GM18502 (cell line): Measurements from ENCODE around the gene ATP6V1C2.
"Not testable (repeated sequence)": the region's sequence is repeated elsewhere in the genome, so short reads cannot be mapped to it uniquely, and the experiment has no call there.

Source experiments
- ATAC-seq: cut with Tn5 transposase; IDR thresholded peaks from one replicate; pipeline ENCODE4 v1.9.1; 2021; ENCODE audit warnings: mild to moderate bottlenecking; ENCODE audit not compliant: unreplicated experiment, poor library complexity

The ATP6V1C2 gene

GRCh38 chr2:10780821-10781220 is 59.4 kb downstream of the ATP6V1C2 start:
- ATAC-seq = not testable (repeated sequence)

- no peak for ATAC-seq
Observed at GRCh38 chr2:10781746-10782145, 60.3 kb downstream of the ATP6V1C2 start.

GRCh38 chr2:10783421-10783820 is 62.0 kb downstream of the ATP6V1C2 start:
- ATAC-seq = no peak

GRCh38 chr2:10784719-10785118 is 63.3 kb downstream of the ATP6V1C2 start:
- no peak for ATAC-seq

- no peak for ATAC-seq
Observed at GRCh38 chr2:10785260-10785659, 63.8 kb downstream of the ATP6V1C2 start.

- ATAC-seq = no peak
Observed at GRCh38 chr2:10786240-10786982, 65.0 kb downstream of the ATP6V1C2 start.

GRCh38 chr2:10787176-10787968 is 65.9 kb downstream of the ATP6V1C2 start:
- ATAC-seq = no peak

- ATAC-seq = no peak
Observed at GRCh38 chr2:10788855-10789254, 67.4 kb downstream of the ATP6V1C2 start.

GRCh38 chr2:10790228-10790973 is 69.0 kb downstream of the ATP6V1C2 start:
- ATAC-seq = peak; percentile 92

GRCh38 chr2:10792001-10792634 is 70.7 kb downstream of the ATP6V1C2 start:
- ATAC-seq = peak; percentile 59

GRCh38 chr2:10792660-10793400 is 71.4 kb downstream of the ATP6V1C2 start:
- no peak for ATAC-seq

- ATAC-seq = no peak
Observed at GRCh38 chr2:10793816-10794215, 72.4 kb downstream of the ATP6V1C2 start.

- ATAC-seq = no peak
Observed at GRCh38 chr2:10794876-10795275, 73.4 kb downstream of the ATP6V1C2 start.

- no peak for ATAC-seq
Observed at GRCh38 chr2:10795508-10796046, 74.1 kb downstream of the ATP6V1C2 start.

GRCh38 chr2:10796703-10797102 is 75.3 kb downstream of the ATP6V1C2 start:
- no peak for ATAC-seq

GRCh38 chr2:10798783-10799182 is 77.4 kb downstream of the ATP6V1C2 start:
- no peak for ATAC-seq

- ATAC-seq = no peak
Observed at GRCh38 chr2:10800163-10800562, 78.7 kb downstream of the ATP6V1C2 start.

- ATAC-seq = no peak
Observed at GRCh38 chr2:10802657-10803056, 81.2 kb downstream of the ATP6V1C2 start.

GRCh38 chr2:10805990-10806389 is 84.6 kb downstream of the ATP6V1C2 start:
- not testable (repeated sequence) for ATAC-seq
